H1 (cell line): ENCODE results near the gene EDC3. TPM values are rescaled to one million over a fixed set of nuclear protein-coding genes. Genes with fewer than 3 reads are reported as not detected.

Source experiments
- CTCF ChIA-PET: fragments of 300-600 bp; sonication (Branson Sonifier 250); formaldehyde crosslinking; loops from one replicate; lab custom pipeline; 2021; ENCODE audit not compliant: partially characterized antibody; lab: Charles Lee
- POLR2A ChIA-PET: fragments of 300-600 bp; sonication (Branson Sonifier 250); formaldehyde crosslinking; loops from one replicate; lab custom pipeline; 2021; ENCODE audit warnings: inconsistent platforms; ENCODE audit not compliant: partially characterized antibody; lab: Charles Lee
- DNase-seq, 2 experiments: peaks; one replicate each; pipeline versions ENCODE4 v3.0.0 to v3.0.0-alpha.2; 2010 to 2022; ENCODE audit warnings: low spot score in 2 of 2, low read depth in 1 of 2, mixed read lengths in 1 of 2
- FAIRE-seq: peaks from 2 replicates; lab custom pipeline; 2011; peaks lifted over from hg19 to GRCh38; lab: Jason Lieb, UNC
- H2AFZ ChIP-seq: 2 replicates; pipeline ENCODE4 v1.8.1; 2012; ENCODE audit warnings: low read length, inconsistent platforms
- H2AK5ac ChIP-seq: 2 replicates; pipeline ENCODE4 v1.6.1; 2013; ENCODE audit warnings: low read depth, low read length
- H2BK120ac ChIP-seq: replicated peaks from 2 replicates; pipeline ENCODE3; 2013; ENCODE audit warnings: low read depth, low read length, inconsistent platforms
- H2BK12ac ChIP-seq: 2 replicates; pipeline ENCODE4 v1.6.1; 2013; ENCODE audit warnings: low read depth, low read length
- H2BK15ac ChIP-seq: 2 replicates; pipeline ENCODE4 v1.6.1; 2013; ENCODE audit warnings: low read length
- H2BK20ac ChIP-seq: 2 replicates; pipeline ENCODE4 v1.6.1; 2013; ENCODE audit warnings: low read length
- H2BK5ac ChIP-seq: 2 replicates; pipeline ENCODE4 v1.6.1; 2013; ENCODE audit warnings: low read depth, low read length
- H3K14ac ChIP-seq: 2 replicates; pipeline ENCODE4 v1.6.1; 2013; ENCODE audit warnings: inconsistent platforms; ENCODE audit not compliant: insufficient read length
- H3K18ac ChIP-seq: 2 replicates; pipeline ENCODE4 v1.6.1; 2013; ENCODE audit warnings: low read length; ENCODE audit errors: extremely low read depth
- H3K23ac ChIP-seq: 2 replicates; pipeline ENCODE4 v1.6.1; 2013; ENCODE audit warnings: inconsistent platforms; ENCODE audit not compliant: insufficient read length
- H3K23me2 ChIP-seq: 2 replicates; pipeline ENCODE4 v1.6.1; 2013; ENCODE audit warnings: low read depth, low read length
- H3K27ac ChIP-seq: 2 replicates; pipeline ENCODE4 v1.6.1; 2011; ENCODE audit warnings: low read depth, low read length, inconsistent platforms
- H3K27me3 ChIP-seq, 4 experiments: replicated peaks in 1 of 4; 1 replicate in 1 of 4; 2 replicates in 3 of 4; pipeline versions ENCODE4 v1.6.1 to v1.8.1; 2011 to 2013; ENCODE audit warnings: low read length in 3 of 4, mild to moderate bottlenecking in 3 of 4, inconsistent platforms in 2 of 4, mixed read lengths in 2 of 4, moderate library complexity in 1 of 4; ENCODE audit not compliant: control insufficient read depth in 3 of 4, insufficient read depth in 3 of 4; ENCODE audit errors: extremely low read depth in 1 of 4
- H3K36me3 ChIP-seq, 4 experiments: 2 replicates each; pipeline versions ENCODE4 v1.6.1 to v1.8.1; 2011 to 2013; ENCODE audit warnings: mild to moderate bottlenecking in 4 of 4, low read length in 3 of 4, moderate library complexity in 2 of 4, control low read depth in 1 of 4, inconsistent platforms in 1 of 4; ENCODE audit not compliant: insufficient read depth in 4 of 4, control insufficient read depth in 2 of 4
- H3K4ac ChIP-seq: replicated peaks from 2 replicates; pipeline ENCODE3; 2013; ENCODE audit warnings: low read length, low read depth, mixed read lengths, inconsistent platforms; ENCODE audit not compliant: insufficient read length
- H3K4me1 ChIP-seq, 4 experiments: replicated peaks in 1 of 4; 1 replicate in 1 of 4; 2 replicates in 3 of 4; pipeline versions ENCODE4 v1.6.1 to v1.8.1; 2011 to 2013; ENCODE audit warnings: low read length in 3 of 4, inconsistent platforms in 2 of 4, mixed read lengths in 1 of 4; ENCODE audit not compliant: insufficient read depth in 4 of 4, control insufficient read depth in 3 of 4
- H3K4me2 ChIP-seq, 2 experiments: 2 replicates each; pipeline versions ENCODE4 v1.6.1 to v1.8.1; 2011 to 2013; ENCODE audit warnings: low read depth in 2 of 2, low read length in 2 of 2, control low read depth in 1 of 2, inconsistent platforms in 1 of 2, mild to moderate bottlenecking in 1 of 2; ENCODE audit not compliant: insufficient read depth in 1 of 2
- H3K4me3 ChIP-seq, 4 experiments: fragments of 200-600, 300-600 bp in 1 of 4; sonication (generic), shearing (Covaris generic), sonication (Bioruptor Twin) in 1 of 4; 2 replicates each; pipeline versions ENCODE4 v1.5.1 to v1.8.1; 2011 to 2016; ENCODE audit warnings: low read length in 4 of 4, low read depth in 3 of 4, control low read depth in 2 of 4, inconsistent platforms in 2 of 4, mild to moderate bottlenecking in 2 of 4, mixed read lengths in 1 of 4, moderate library complexity in 1 of 4; ENCODE audit not compliant: insufficient read depth in 2 of 4; ENCODE audit errors: extremely low read depth in 1 of 4
- H3K56ac ChIP-seq: replicated peaks from 2 replicates; pipeline ENCODE3; 2013; ENCODE audit warnings: low read depth, mild to moderate bottlenecking, mixed read lengths, low read length, inconsistent platforms; ENCODE audit not compliant: insufficient read length
- H3K79me1 ChIP-seq: 2 replicates; pipeline ENCODE4 v1.6.1; 2013; ENCODE audit warnings: low read depth, low read length, control low read depth
- H3K79me2 ChIP-seq, 2 experiments: 2 replicates each; pipeline versions ENCODE4 v1.6.1 to v1.8.1; 2012 to 2013; ENCODE audit warnings: low read length in 2 of 2, mild to moderate bottlenecking in 2 of 2, inconsistent platforms in 1 of 2; ENCODE audit not compliant: insufficient read depth in 2 of 2, control insufficient read depth in 1 of 2
- H3K9ac ChIP-seq, 4 experiments: replicated peaks in 1 of 4; 1 replicate in 1 of 4; 2 replicates in 3 of 4; pipeline versions ENCODE4 v1.6.1 to v1.8.1; 2011 to 2013; ENCODE audit warnings: low read depth in 3 of 4, low read length in 3 of 4, control low read depth in 2 of 4, mild to moderate bottlenecking in 2 of 4, moderate library complexity in 2 of 4, inconsistent platforms in 1 of 4; ENCODE audit errors: extremely low read depth in 1 of 4
- H3K9me3 ChIP-seq, 2 experiments: 2 replicates each; pipeline versions ENCODE4 v1.6.1 to v1.8.1; 2012 to 2013; ENCODE audit warnings: mild to moderate bottlenecking in 2 of 2, moderate library complexity in 2 of 2, control low read depth in 1 of 2, inconsistent platforms in 1 of 2, low read depth in 1 of 2, low read length in 1 of 2, mixed read lengths in 1 of 2; ENCODE audit not compliant: insufficient read depth in 2 of 2
- H4K20me1 ChIP-seq, 2 experiments: replicated peaks in 1 of 2; 2 replicates each; pipeline versions ENCODE3 to v1.8.1; 2011 to 2013; ENCODE audit warnings: inconsistent platforms in 2 of 2, low read length in 2 of 2, mild to moderate bottlenecking in 1 of 2; ENCODE audit not compliant: insufficient read depth in 2 of 2, control insufficient read depth in 1 of 2
- H4K5ac ChIP-seq: 2 replicates; pipeline ENCODE4 v1.6.1; 2013; ENCODE audit warnings: low read length, low read depth, mixed read lengths, inconsistent platforms; ENCODE audit not compliant: insufficient read length
- H4K8ac ChIP-seq: 2 replicates; pipeline ENCODE4 v1.8.0; 2013; ENCODE audit warnings: mild to moderate bottlenecking, moderate library complexity, low read length, inconsistent platforms; ENCODE audit not compliant: insufficient read depth; ENCODE audit errors: extremely low read depth
- H4K91ac ChIP-seq: replicated peaks from 2 replicates; pipeline ENCODE3; 2013; ENCODE audit warnings: low read length, mixed read lengths, inconsistent platforms; ENCODE audit not compliant: insufficient read length
- ASH2L ChIP-seq: fragments of 200-600, 300-600 bp; sonication (generic); IDR thresholded peaks from one replicate; pipeline ENCODE4 v1.7.1; 2017; ENCODE audit warnings: low read length
- BCL11A ChIP-seq, 2 experiments: IDR thresholded peaks; one replicate each; pipeline ENCODE4 v1.6.1; 2011; ENCODE audit warnings: low read depth in 2 of 2, low read length in 2 of 2, mild to moderate bottlenecking in 2 of 2
- BRCA1 ChIP-seq: IDR thresholded peaks from 2 replicates; pipeline ENCODE4 v1.6.1; 2012; ENCODE audit warnings: low read depth, low read length, improper control_type of control experiment
- FOSL1 ChIP-seq: IDR thresholded peaks from 2 replicates; pipeline ENCODE4 v1.6.1; 2011; ENCODE audit warnings: mild to moderate bottlenecking, low read depth, low read length, moderate library complexity; ENCODE audit not compliant: insufficient read depth
- JUND ChIP-seq: IDR thresholded peaks from 2 replicates; pipeline ENCODE4 v1.6.1; 2011; ENCODE audit warnings: mild to moderate bottlenecking, improper control_type of control experiment, low read length
- KDM4A ChIP-seq: IDR thresholded peaks from one replicate; pipeline ENCODE4 v1.7.1; 2012; ENCODE audit warnings: low read depth, mild to moderate bottlenecking, moderate library complexity, low read length, inconsistent platforms; ENCODE audit not compliant: severe bottlenecking
- NRF1 ChIP-seq: IDR thresholded peaks from 2 replicates; pipeline ENCODE4 v1.6.1; 2011; ENCODE audit warnings: mild to moderate bottlenecking, low read depth, low read length, improper control_type of control experiment
- POLR2A ChIP-seq, 2 experiments: IDR thresholded peaks; 1 replicate in 1 of 2; 2 replicates in 1 of 2; pipeline ENCODE4 v1.6.1; 2011; ENCODE audit warnings: low read depth in 2 of 2, low read length in 2 of 2, mild to moderate bottlenecking in 2 of 2; ENCODE audit errors: control extremely low read depth in 1 of 2
- POU5F1 ChIP-seq: IDR thresholded peaks from 2 replicates; pipeline ENCODE4 v1.6.1; 2011; ENCODE audit warnings: low read depth, mild to moderate bottlenecking, low read length, moderate library complexity
- RAD21 ChIP-seq, 2 experiments: IDR thresholded peaks in 1 of 2; conservative IDR thresholded peaks in 1 of 2; 2 replicates each; pipeline ENCODE4 v1.6.1; 2011; ENCODE audit warnings: low read depth in 2 of 2, low read length in 2 of 2, improper control_type of control experiment in 1 of 2, inconsistent platforms in 1 of 2, mild to moderate bottlenecking in 1 of 2, moderate library complexity in 1 of 2
- SIRT6 ChIP-seq: IDR thresholded peaks from one replicate; pipeline ENCODE4 v1.7.1; 2012; ENCODE audit warnings: low read length, inconsistent platforms
- SP4 ChIP-seq: IDR thresholded peaks from 2 replicates; pipeline ENCODE4 v1.6.1; 2012; ENCODE audit warnings: low read length, inconsistent platforms
- WGBS, 2 experiments: shearing (Covaris generic) in 1 of 2; methylation state at CpG; one replicate each; pipeline versions ENCODE4 v1.1.6 to v1.1.7; 2013 to 2015; ENCODE audit warnings: low lambda C conversion rate in 2 of 2, mixed read lengths in 2 of 2, inconsistent platforms in 1 of 2, low coverage in 1 of 2, missing lambda C conversion rate in 1 of 2; ENCODE audit not compliant: insufficient replicate concordance in 2 of 2, insufficient coverage in 1 of 2, insufficient read length in 1 of 2; ENCODE audit errors: extremely low coverage in 1 of 2, missing lambda C conversion rate in 1 of 2; 5-methylcytosine and 5-hydroxymethylcytosine counted together
- polyA plus RNA-seq, 7 experiments: library from polyadenylated mRNA; depleted of rRNA in 3 of 7; stranded (reverse) in 5 of 7; unstranded in 2 of 7; fragments of >200 nt in 5 of 7; fragments of 200-250 nt in 2 of 7; gene quantifications; 1 replicate in 5 of 7; 2 replicates in 1 of 7; 4 replicates in 1 of 7; pipeline versions ENCODE4 v1.2.1 to v1.2.3, GENCODE V29; 2011 to 2013; ENCODE audit warnings: missing spikeins in 2 of 7, mixed read lengths in 2 of 7
- total RNA-seq: library from RNA; stranded (reverse); fragmentation: NEBNext Ultra II Directional; extraction: Animal tissue kit (Norgen Biotek cat#: 25700); gene quantifications from 2 replicates; pipeline ENCODE4 v1.2.1, GENCODE V29; 2021

EDC3 gene
- total and polyA plus RNA-seq, 2 of the 8 experiments (the other 6 are each of a cell fraction or from before 2014, with no cell fraction given): 45.0 to 50.8 TPM

GRCh38 chr15:74664028-74664616, 31.7 kb downstream of the EDC3 start:
- peaks cover 0 to 2% (median 0%) of the 10 kb centered on the region in 4 experiments; a peak in 1 of 8 replicates for H3K36me3 ChIP-seq
- 85% methylated on average over 2 of the region's 2 CpGs; no CpG with 5 or more reads in 1 of the 2 experiments for WGBS, 2 experiments
- no peaks in the 10 kb centered on the region for H3K27me3 ChIP-seq
- H2AK5ac ChIP-seq: no peak overlapping the region
- no peak overlapping the region for H3K4me3 ChIP-seq
- DNase-seq (no peak), FAIRE-seq (no peak)
- H2BK12ac ChIP-seq: no peak overlapping the region
- H4K8ac ChIP-seq: no peak overlapping the region
- peaks cover 0 to 7% of the 10 kb centered on the region in 2 experiments; a peak in 1 of 4 replicates for H3K79me2 ChIP-seq
- H2BK20ac ChIP-seq: no peak overlapping the region
- no peak overlapping the region for H4K5ac ChIP-seq
- no peaks in the 10 kb centered on the region for H3K9me3 ChIP-seq
- H3K27ac ChIP-seq: no peak overlapping the region
- H3K18ac ChIP-seq: no peak overlapping the region
- H2AFZ ChIP-seq: no peak overlapping the region
- 0 out of 7 replicates have a peak, but pooled peaks cover 0 to 2% (median 0%) of the 10 kb centered on the region in 4 experiments for H3K4me1 ChIP-seq
- no peak overlapping the region for H2BK120ac ChIP-seq
- no peaks in the 10 kb centered on the region for H3K23me2 ChIP-seq
- no peaks in the 10 kb centered on the region; the same call in 1 of the 2 replicates for H3K79me1 ChIP-seq
- CTCF ChIA-PET: interaction anchor here (0.8 to 3.0 kb wide), 8 partner anchors 13 to 137 kb away, joined by 3 to 14 read pairs (median 6); no protein-coding TSS in a partner anchor
- H2BK15ac ChIP-seq: no peak overlapping the region
- H2BK5ac ChIP-seq: no peak overlapping the region
- H3K56ac ChIP-seq: no peak overlapping the region
- H3K23ac ChIP-seq: no peak overlapping the region
- no peak overlapping the region for H3K9ac ChIP-seq
- TF ChIP-seq FOSL1: no peak
- TF ChIP-seq POU5F1: no peak
- no peak for TF ChIP-seq SP4
- TF ChIP-seq JUND: no peak
- TF ChIP-seq BRCA1: no peak
- no peak for TF ChIP-seq KDM4A
- no peak for TF ChIP-seq RAD21 (IDR thresholded peaks at IDR 0.05 in 1 of 2, conservative IDR thresholded peaks at IDR 0.05 in 1 of 2; ENCODE audit: low read depth in 2 of 2, low read length in 2 of 2)
- no peak for TF ChIP-seq BCL11A (IDR thresholded peaks at IDR 0.05; ENCODE audit: low read depth in 2 of 2, low read length in 2 of 2)
- no peak for TF ChIP-seq ASH2L
- TF ChIP-seq SIRT6: no peak
- no peak for TF ChIP-seq NRF1
- TF ChIP-seq POLR2A (IDR thresholded peaks at IDR 0.05; ENCODE audit: control extremely low read depth in 1 of 2, low read depth in 2 of 2, low read length in 2 of 2): no peak
- no peak overlapping the region for H3K14ac ChIP-seq
- peaks cover 0 to 4% of the 10 kb centered on the region in 2 experiments for H4K20me1 ChIP-seq
- no peak overlapping the region for H3K4me2 ChIP-seq
- no peak overlapping the region for H4K91ac ChIP-seq
- POLR2A ChIA-PET: no interaction called here
- no peak overlapping the region for H3K4ac ChIP-seq
